Testis (tissue), 2 donors: ENCODE measurements around the gene TIAM2.

Experiments
- CTCF ChIP-seq, 3 experiments: fragments of 450-650 bp in 2 of 3; fragments of 200-600 bp in 1 of 3; sonication (generic) in 1 of 3; IDR thresholded peaks; one replicate each; pipeline ENCODE4 v1.5.1; 2016 to 2019; ENCODE audit warnings: antibody characterized with exemption in 3 of 3, mild to moderate bottlenecking in 2 of 3, moderate library complexity in 1 of 3
- POLR2A ChIP-seq: fragments of 450-650 bp; IDR thresholded peaks from one replicate; pipeline ENCODE4 v1.6.1; 2017; ENCODE audit warnings: antibody characterized with exemption, mild to moderate bottlenecking, moderate library complexity

- TF ChIP-seq CTCF (IDR thresholded peaks at IDR 0.05) (no peak), POLR2A (no peak)
These were observed 168.5 kb downstream of the TIAM2 start for GRCh38 chr6:155163601-155164000.
